Stimulated activated CD4-positive, alpha-beta T cell treated with anti-CD3 and anti-CD28 coated beads, Interleukin-1b, Interleukin-23, amount 100 ng/mL, for 48 hours (primary cell): ENCODE measurements around the gene RPL10.

Experiments used
- DNase-seq: peaks from one replicate; pipeline ENCODE4 v3.0.0-alpha.2; 2020

RPL10 gene

GRCh38 chrX:154401918-154402621, 3.9 kb downstream of the RPL10 start:
- DNase-seq = no peak

GRCh38 chrX:154402622-154403127, 4.5 kb downstream of the RPL10 start:
- DNase-seq = no peak

DNA sequence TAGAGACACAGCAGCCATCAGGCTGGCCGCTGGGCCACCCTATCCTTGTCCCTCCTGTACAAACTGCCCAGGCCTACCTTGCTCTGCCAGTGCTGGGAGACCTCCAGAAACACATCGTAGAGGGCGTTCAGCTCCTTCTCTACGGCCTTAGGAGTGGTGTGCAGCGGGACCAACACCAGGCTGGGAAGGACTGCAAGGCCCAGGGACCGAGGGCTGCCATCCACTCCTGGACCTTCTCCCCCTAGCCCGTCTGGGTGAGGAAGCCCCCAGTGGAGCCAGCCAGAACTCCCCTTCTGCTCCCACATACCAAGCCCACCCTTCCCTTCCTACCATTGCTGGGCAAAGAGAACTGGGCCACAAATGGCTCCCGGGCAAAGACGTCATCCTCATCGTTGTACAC, 5.0 kb downstream of the RPL10 start:
- DNase-seq = no peak

GRCh38 chrX:154403858-154404257, 5.7 kb downstream of the RPL10 start:
- DNase-seq = no peak

DNA sequence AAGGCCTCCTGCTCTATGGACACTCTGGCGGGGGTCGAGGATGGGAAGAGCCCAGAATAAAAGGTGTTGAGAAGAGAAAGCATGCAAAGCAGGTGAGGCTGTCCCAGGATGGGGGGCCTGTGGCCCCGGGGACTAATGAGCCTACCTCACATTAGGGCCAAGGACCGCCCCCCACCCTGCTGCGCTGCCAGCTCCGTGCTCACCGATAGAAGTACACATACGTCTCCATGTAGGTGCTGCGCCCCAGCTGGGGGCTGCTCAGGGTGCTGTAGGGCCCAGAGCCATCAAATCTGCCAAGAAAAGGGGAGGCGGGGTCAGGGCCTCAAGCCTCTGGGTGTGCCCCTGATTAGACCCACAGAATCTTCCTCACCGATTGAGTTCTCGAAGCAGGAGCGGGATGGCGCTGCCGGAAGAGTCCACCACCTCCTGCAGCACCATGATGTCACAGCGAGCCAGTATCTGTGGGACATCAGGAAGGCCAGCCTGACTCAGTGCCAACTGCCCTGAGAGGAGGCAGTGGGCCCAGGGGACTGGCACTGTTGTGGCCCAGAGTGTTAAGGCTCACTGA, 6.5 kb downstream of the RPL10 start:
- no peak for DNase-seq

- DNase-seq = no peak
These were observed 10.6 kb downstream of the RPL10 start for GRCh38 chrX:154408659-154409221.

- DNase-seq = no peak
These were observed 11.2 kb downstream of the RPL10 start, which contains the start of gene DNASE1L1 for GRCh38 chrX:154409222-154409871. TSS of gene DNASE1L1 (minus strand) at chrX:154409254. CDS start at chrX:154405568, 3,686 bp downstream.

DNA sequence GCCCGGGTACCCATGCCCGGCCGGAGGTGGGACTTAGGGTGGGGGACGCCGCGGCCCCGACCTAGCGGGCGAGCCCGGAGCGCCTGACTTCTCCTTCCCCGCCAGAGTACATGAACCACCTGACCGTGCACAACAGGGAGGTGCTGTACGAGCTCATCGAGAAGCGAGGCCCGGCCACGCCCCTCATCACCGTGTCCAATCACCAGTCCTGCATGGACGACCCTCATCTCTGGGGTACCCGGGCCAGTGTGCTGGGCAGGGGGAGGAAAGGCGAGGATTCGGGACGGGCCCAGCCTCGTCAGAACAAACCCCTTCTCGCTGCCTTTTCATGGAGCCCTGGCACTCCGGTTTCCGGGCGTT, 13.8 kb downstream of the RPL10 start:
- peak; percentile 60 for DNase-seq

GRCh38 chrX:154412468-154412867, 14.3 kb downstream of the RPL10 start:
- peak; percentile 32 for DNase-seq

- no peak for DNase-seq
These were observed 15.0 kb downstream of the RPL10 start for GRCh38 chrX:154413142-154413541.

DNA sequence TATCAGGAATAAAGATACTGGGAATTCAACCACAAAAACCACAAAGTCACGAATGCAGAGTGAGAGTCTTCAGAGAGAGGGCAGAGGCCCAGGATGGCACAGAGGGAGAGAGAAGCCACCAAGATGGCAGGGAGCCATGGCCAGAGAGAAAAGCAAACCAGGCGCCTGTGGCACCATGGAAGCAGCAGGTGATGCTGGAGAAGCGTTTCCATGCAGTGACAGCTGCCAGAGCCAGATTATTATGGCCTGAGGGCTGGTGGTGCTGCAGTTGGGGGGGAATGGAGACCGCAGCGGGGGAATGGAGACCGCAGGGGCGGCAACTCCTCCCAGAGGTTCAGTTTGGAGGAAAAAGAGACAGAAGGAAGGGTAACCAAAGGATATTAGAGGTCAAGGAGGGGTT, 19.0 kb downstream of the RPL10 start:
- no peak for DNase-seq

DNA sequence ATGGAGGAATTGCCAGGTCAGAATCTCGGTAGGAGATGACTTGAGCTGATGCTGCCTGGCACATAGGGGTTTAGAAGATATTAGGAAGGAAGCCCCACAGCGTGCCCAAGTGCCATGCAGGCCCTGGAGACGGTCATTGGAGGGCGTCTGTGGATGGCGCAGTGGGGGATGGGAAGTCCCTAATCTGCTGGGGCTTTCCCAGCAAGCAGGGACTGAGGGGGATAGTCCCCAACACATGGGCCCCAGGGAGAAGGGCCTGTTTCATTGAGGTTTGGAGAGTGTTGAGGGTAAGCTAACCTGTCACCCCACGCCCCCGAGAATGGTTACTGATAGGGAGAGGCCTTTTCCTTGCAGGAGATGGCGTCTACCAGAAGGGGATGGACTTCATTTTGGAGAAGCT, 21.0 kb downstream of the RPL10 start:
- no peak for DNase-seq

DNA sequence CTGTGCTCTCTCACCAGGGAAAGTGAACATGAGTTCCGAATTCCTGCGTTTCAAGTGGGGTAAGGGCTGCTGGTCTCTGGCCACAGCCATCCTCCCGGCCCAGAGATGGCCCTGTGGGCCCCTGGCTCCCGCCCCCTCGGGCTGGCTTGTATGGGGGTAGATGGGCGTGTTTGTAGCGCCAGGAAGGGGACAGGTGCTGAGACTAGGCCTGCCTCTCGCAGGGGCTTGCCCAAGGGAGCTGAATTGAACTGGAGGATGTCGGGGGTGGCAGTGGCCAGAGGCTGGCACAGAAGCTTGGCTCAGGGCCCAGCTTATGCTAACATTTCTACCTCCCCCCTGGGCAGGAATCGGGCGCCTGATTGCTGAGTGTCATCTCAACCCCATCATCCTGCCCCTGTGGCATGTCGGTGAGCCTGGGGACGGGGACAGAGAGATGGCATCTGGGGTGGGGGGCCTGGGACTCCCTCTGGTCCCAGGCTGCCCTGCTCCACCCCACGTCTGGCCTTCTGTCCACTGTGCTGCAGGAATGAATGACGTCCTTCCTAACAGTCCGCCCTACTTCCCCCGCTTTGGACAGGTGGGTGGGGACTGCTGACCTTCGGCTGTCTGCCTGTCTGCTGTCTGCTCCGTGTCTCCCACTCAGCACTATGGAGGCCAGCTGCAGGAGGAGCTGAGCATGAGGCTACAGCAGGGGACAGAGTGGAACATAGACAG, 21.7 kb downstream of the RPL10 start:
- DNase-seq = no peak

- no peak for DNase-seq
These were observed 22.2 kb downstream of the RPL10 start for GRCh38 chrX:154420402-154420756.

DNA sequence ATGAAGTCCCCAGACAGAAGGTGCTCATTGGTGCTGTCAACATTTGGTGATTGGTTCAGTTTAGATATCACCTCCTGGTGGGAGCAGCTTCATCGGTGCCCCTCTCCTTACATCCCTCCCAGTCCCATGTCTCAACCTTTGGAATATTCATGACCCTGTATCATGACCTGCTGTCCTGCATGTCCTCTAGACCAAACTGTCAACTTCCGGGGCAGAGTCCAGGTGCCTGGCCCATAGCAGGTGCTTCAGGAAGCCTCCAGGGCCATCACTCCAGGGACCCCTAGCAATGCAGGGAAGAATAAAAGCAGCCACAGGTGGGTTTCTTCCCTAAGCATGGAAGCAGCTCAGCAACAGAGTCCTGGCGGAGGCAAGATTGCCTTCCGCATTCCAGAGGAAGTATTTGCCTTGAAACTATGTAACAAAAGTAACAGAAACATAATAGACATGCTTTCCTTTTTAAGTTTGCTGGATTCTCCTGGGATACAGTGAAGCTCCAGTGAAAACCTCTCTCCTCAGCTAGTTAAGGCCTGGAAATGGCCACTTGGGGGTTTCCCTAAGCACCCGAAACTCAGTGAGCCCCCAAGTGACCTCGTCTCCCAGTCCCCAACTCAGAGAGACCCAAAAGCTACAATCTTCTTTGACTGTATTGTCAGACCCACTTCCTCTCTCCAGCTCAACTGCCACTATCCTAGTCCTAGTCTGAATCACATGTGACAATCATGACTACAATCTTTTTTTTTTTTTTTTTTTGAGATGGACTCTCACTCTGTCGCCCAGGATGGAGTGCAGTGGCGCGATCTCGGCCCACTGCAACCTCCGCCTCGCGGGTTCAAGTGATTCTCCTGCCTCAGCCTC, 29.0 kb downstream of the RPL10 start:
- DNase-seq = no peak

DNA sequence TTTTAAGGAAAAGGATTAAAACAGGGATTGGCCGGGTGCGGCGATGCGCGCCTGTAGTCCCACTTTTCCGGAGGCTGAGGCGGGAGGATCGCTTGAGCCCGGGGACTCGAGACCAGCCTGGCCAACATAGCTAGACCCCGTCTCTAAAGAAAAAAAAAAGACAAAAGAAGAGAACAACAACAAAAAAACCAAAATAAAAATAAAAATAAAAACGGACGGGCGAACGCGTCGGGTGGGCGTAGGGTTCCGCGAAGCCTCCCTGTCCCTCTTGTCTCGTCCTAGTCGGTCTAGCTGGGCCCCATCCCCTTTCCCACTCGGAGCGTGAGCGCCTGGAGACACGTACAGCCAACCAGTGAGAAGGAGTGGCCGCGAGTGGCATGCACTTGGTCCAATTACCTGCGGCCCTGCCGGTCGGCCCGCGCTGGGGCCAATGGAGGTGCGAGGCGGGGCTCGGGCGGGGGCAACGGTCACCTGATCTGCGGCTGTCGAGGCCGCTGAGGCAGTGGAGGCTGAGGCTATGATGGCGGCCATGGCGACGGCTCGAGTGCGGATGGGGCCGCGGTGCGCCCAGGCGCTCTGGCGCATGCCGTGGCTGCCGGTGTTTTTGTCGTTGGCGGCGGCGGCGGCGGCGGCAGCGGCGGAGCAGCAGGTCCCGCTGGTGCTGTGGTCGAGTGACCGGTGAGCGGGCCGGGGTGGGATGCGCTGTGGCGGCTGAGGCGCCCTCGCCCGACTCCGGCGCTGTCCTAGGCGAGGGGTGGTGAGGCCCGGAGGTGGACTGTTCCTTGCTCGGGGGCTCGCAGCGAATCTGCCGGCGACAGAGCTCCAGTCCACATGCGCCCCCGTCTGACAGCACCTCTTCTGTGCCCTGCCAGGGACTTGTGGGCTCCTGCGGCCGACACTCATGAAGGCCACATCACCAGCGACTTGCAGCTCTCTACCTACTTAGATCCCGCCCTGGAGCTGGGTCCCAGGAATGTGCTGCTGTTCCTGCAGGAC, 30.3 kb downstream of the RPL10 start, which contains the start of gene ATP6AP1:
Gene ATP6AP1, plus strand, starts transcription at position 502 of the 996 bp plus-strand sequence. Its CDS starts 16 bp downstream, at position 518.
- DNase-seq = peak; percentile 91

DNA sequence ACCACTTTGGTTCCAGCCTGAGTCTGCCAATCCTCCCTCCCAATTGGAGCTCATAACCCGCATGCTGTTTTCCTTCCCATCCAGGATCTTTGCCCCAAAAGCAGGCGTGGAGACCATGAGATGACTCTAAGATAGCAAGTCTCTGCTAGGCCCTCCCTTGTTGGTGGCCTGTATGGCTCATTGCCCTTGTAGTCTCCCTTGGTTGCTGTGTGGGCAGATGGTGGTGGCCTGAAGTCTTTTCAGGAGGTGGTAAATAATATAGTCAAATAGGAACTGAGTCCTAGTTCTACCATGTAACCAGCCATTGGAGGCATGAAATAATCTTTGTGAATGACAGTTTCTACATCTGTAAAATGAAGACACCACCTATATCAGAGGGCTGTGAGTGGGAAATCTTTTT, 31.5 kb downstream of the RPL10 start:
- DNase-seq = no peak

- DNase-seq = no peak
These were observed 32.3 kb downstream of the RPL10 start for GRCh38 chrX:154430479-154430878.

- no peak for DNase-seq
These were observed 32.7 kb downstream of the RPL10 start for GRCh38 chrX:154430916-154431315.

GRCh38 chrX:154431341-154431740, 33.2 kb downstream of the RPL10 start:
- DNase-seq = no peak

GRCh38 chrX:154432210-154432609, 34.0 kb downstream of the RPL10 start:
- no peak for DNase-seq
